HepG2 (cell line): ENCODE data around the gene DYRK2. TPM values are rescaled to one million over a fixed set of nuclear protein-coding genes. Genes with fewer than 3 reads are reported as not detected.

Experiments used
- AFF4 ChIP-seq: sonication (generic); formaldehyde crosslinking; IDR thresholded peaks from 2 replicates; pipeline ENCODE4 v1.4.0; 2020; ENCODE audit warnings: missing genetic modification reagents
- DR1 ChIP-seq: sonication (generic); formaldehyde crosslinking; IDR thresholded peaks from 2 replicates; pipeline ENCODE4 v1.8.0; 2021; ENCODE audit warnings: mild to moderate bottlenecking, missing genetic modification reagents, inconsistent platforms
- E2F1 ChIP-seq: sonication (generic); formaldehyde crosslinking; IDR thresholded peaks from 2 replicates; pipeline ENCODE4 v1.5.0; 2020; ENCODE audit warnings: missing genetic modification reagents
- E2F5 ChIP-seq: sonication (generic); formaldehyde crosslinking; conservative IDR thresholded peaks from 2 replicates; pipeline ENCODE4 v1.4.0; 2020; ENCODE audit warnings: missing genetic modification reagents
- KDM1A ChIP-seq: IDR thresholded peaks from 2 replicates; pipeline ENCODE4 v1.6.1; 2016; ENCODE audit warnings: missing compliant biosample characterization
- MYNN ChIP-seq: sonication (generic); formaldehyde crosslinking; IDR thresholded peaks from 2 replicates; pipeline ENCODE4 v1.4.0; 2020; ENCODE audit warnings: mild to moderate bottlenecking, low read depth, missing genetic modification reagents
- NRL ChIP-seq: sonication (generic); formaldehyde crosslinking; IDR thresholded peaks from 2 replicates; pipeline ENCODE4 v1.5.0; 2020; ENCODE audit warnings: missing genetic modification reagents, mild to moderate bottlenecking, moderate library complexity, borderline replicate concordance
- RBM22 ChIP-seq: fragments of 200-400 bp; formaldehyde crosslinking; optimal IDR thresholded peaks from 2 replicates; pipeline ENCODE3; 2017; ENCODE audit warnings: mild to moderate bottlenecking, low read length, moderate library complexity
- RNF219 ChIP-seq: sonication (generic); formaldehyde crosslinking; IDR thresholded peaks from 2 replicates; pipeline ENCODE4 v1.5.0; 2020; ENCODE audit warnings: mild to moderate bottlenecking, missing genetic modification reagents
- THAP9 ChIP-seq: sonication (generic); formaldehyde crosslinking; IDR thresholded peaks from 2 replicates; pipeline ENCODE4; 2020; ENCODE audit warnings: missing genetic modification reagents, mild to moderate bottlenecking, borderline replicate concordance
- ZFP91 ChIP-seq: sonication (generic); formaldehyde crosslinking; IDR thresholded peaks from 2 replicates; pipeline ENCODE4 v1.9.0; 2022; ENCODE audit warnings: missing genetic modification reagents, mild to moderate bottlenecking, borderline replicate concordance
- ZKSCAN5 ChIP-seq: sonication (generic); formaldehyde crosslinking; IDR thresholded peaks from 2 replicates; pipeline ENCODE4 v1.5.1; 2020; ENCODE audit warnings: mild to moderate bottlenecking, missing genetic modification reagents
- ZNF33A ChIP-seq: sonication (generic); formaldehyde crosslinking; IDR thresholded peaks from 2 replicates; pipeline ENCODE4 v1.5.1; 2020; ENCODE audit warnings: missing genetic modification reagents, mild to moderate bottlenecking, moderate library complexity, borderline replicate concordance
- ZNF496 ChIP-seq: sonication (generic); formaldehyde crosslinking; IDR thresholded peaks from 2 replicates; pipeline ENCODE4 v1.8.1; 2023; ENCODE audit warnings: mild to moderate bottlenecking, moderate library complexity, missing genetic modification reagents; ENCODE audit not compliant: insufficient replicate concordance
- ZNF75D ChIP-seq: sonication (generic); formaldehyde crosslinking; IDR thresholded peaks from 2 replicates; pipeline ENCODE4 v1.8.1; 2023; ENCODE audit warnings: missing genetic modification reagents, mild to moderate bottlenecking, borderline replicate concordance
- polyA plus RNA-seq, 8 experiments: library from polyadenylated mRNA; depleted of rRNA in 3 of 8; stranded (reverse) in 7 of 8; unstranded in 1 of 8; fragments of >200 nt; fragmentation: Illumina TruSeq in 4 of 8; extraction: Trizol in 4 of 8; gene quantifications; 2 replicates each; pipeline versions ENCODE4 v1.2.1 to v1.2.3, GENCODE V29; 2011 to 2016; ENCODE audit warnings: low read depth in 4 of 8, missing spikeins in 1 of 8, mixed read lengths in 1 of 8; ENCODE audit not compliant: insufficient read depth in 1 of 8
- total RNA-seq, 5 experiments: library from RNA; depleted of rRNA; stranded (reverse); fragments of >200 nt; fragmentation: Illumina TruSeq; extraction: Trizol; gene quantifications; 2 replicates each; pipeline ENCODE4 v1.2.3, GENCODE V29; 2016; ENCODE audit warnings: low read depth in 1 of 5

Gene DYRK2
- total and polyA plus RNA-seq, 2 of the 13 experiments (the other 11 are each of a cell fraction or from before 2014, with no cell fraction given): 8.2 to 11.5 TPM

GRCh38 chr12:67647799-67648520 is 585 bp upstream of the DYRK2 start (continued):
- TF ChIP-seq E2F1 (CRISPR knock-in tag): no peak
- no peak for TF ChIP-seq DR1 (CRISPR knock-in tag)
- TF ChIP-seq MYNN (CRISPR knock-in tag): no peak
- TF ChIP-seq RNF219 (CRISPR knock-in tag): no peak
- TF ChIP-seq AFF4 (CRISPR knock-in tag): no peak
- no peak for TF ChIP-seq ZKSCAN5 (CRISPR knock-in tag)
- no peak for TF ChIP-seq NRL (CRISPR knock-in tag)
- no peak for TF ChIP-seq KDM1A
- no peak for TF ChIP-seq ZNF496 (CRISPR knock-in tag)
- no peak; the same call in 1 of the 2 replicates for TF ChIP-seq ZFP91 (CRISPR knock-in tag)
- no peak for TF ChIP-seq RBM22
- no peak for TF ChIP-seq E2F5 (CRISPR knock-in tag)
- TF ChIP-seq ZNF75D: no peak
- no peak for TF ChIP-seq ZNF33A (CRISPR knock-in tag)
- peak; percentile 38; the same call in 1 of the 2 replicates for TF ChIP-seq THAP9 (CRISPR knock-in tag)
